VCaP (cell line): ENCODE measurements around the gene DHDH.
A peak's percentile ranks its signal among the peaks of the same experiment; 100 is the strongest.

Experiments used
- H3K27ac ChIP-seq: fragments of 450-650 bp; 2 replicates; pipeline ENCODE4 v1.5.1; 2017
- TF ChIP-seq, protein P1 (sequence below): fragments of 450-650 bp; conservative IDR thresholded peaks from 2 replicates; pipeline ENCODE4 v1.5.1; 2017; ENCODE audit warnings: mild to moderate bottlenecking, moderate library complexity

The DHDH gene

DNA sequence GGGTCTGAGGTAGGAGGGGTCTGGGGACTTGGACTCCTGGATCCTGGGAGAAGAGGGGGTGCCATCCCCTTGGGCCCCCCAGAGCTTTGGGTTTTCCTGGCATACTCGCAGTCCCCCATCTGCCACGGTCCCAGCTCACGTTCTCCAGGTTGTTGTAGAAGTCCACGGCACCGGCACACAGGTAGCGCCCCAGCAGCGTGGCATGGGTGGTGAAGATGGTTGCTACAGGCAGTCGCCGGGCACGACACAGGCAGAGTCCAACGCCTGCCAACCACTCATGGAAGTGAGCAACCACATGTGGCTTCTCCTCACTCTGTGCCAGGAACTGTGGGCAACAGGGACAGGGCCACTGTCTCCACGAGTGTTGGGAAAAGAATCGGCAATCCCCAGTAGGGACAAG is 52.2 kb downstream of the DHDH start:
- TF ChIP-seq, protein P1, sequence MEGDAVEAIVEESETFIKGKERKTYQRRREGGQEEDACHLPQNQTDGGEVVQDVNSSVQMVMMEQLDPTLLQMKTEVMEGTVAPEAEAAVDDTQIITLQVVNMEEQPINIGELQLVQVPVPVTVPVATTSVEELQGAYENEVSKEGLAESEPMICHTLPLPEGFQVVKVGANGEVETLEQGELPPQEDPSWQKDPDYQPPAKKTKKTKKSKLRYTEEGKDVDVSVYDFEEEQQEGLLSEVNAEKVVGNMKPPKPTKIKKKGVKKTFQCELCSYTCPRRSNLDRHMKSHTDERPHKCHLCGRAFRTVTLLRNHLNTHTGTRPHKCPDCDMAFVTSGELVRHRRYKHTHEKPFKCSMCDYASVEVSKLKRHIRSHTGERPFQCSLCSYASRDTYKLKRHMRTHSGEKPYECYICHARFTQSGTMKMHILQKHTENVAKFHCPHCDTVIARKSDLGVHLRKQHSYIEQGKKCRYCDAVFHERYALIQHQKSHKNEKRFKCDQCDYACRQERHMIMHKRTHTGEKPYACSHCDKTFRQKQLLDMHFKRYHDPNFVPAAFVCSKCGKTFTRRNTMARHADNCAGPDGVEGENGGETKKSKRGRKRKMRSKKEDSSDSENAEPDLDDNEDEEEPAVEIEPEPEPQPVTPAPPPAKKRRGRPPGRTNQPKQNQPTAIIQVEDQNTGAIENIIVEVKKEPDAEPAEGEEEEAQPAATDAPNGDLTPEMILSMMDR = no peak
- H3K27ac ChIP-seq = no peak overlapping the region

- no peak overlapping the region for H3K27ac ChIP-seq
- TF ChIP-seq, protein P1 = no peak
Observed at GRCh38 chr19:48986211-48986610, 52.7 kb downstream of the DHDH start.

DNA sequence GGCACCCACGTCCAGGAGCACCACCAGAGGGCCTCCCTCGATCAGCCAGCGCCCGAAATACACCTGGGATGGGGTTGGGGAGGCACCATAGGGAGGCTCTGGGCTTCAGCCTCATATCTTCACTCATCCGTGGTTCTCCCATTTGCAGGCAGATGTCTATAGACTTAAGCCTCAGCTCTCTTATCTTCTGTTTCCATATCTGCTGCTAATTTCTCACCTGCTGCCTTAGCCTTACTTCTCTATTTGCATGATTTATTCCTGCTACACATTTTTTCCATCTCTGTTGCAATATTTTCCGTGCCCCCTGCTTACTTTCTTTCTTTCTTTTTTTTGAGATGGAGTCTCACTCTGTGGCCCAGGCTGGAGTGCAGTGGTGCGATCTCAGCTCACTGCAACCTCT is 53.8 kb downstream of the DHDH start:
- no peak overlapping the region for H3K27ac ChIP-seq
- TF ChIP-seq, protein P1 = no peak; the same call in 1 of the 2 replicates

DNA sequence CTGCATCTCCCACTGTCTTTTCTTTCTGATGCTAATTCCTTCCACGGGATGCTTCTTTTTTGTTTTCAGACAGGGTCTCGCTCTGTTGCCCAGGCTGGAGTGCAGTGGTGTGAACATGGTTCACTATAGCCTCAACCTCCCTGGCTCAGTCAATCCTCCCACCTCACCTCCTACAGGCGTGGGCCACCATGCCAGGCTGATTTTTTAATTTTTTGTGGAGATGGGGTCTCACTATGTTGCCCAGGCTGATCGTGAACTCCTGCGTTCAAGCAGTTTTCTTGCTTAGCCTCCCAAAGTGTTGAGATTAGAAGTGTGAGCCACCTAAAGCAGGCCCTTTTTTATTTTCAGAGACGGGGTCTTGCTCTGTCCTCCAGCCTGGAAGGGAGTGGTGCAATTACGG is 54.8 kb downstream of the DHDH start:
- TF ChIP-seq, protein P1 = no peak

GRCh38 chr19:48988860-48989259 is 55.4 kb downstream of the DHDH start:
- no peak overlapping the region for H3K27ac ChIP-seq
- TF ChIP-seq, protein P1 = no peak

More for the DNA sequence above, 54.8 kb downstream of the DHDH start:
- H3K27ac ChIP-seq = no peak overlapping the region

DNA sequence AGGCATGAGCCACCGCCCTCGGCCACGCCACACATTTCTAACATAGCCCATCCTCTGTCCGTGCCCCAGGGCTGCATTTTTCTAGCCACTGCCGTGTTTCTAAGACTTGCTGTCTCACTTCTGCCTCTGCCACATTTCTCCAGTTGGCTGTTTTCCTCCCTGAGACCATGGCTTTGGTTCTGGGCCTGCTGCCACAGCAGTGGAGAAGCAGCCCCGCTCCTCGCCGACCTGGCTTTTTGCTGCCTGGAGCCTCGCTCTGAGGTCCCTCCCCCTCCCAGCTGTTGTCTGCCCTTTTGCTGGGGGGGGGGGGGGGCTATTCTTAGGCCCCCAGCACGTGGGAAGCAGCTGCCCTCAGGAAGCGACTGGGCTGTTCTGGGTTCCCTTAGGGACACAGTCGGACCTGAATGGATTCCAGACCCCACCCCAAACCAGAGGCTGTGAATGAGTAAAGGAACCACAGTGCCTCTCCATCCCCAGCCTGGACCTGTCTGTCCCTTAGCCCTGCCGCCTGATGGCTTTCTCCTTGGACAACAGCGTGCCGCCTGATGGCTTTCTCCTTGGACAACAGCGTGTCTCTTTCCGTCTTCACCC is 56.3 kb downstream of the DHDH start:
- H3K27ac ChIP-seq = 0 out of 2 replicates have a peak overlapping the region, but pooled peaks have one; percentile 91
- TF ChIP-seq, protein P1 = no peak

- TF ChIP-seq, protein P1 = no peak
Observed at GRCh38 chr19:48990400-48990799, 56.9 kb downstream of the DHDH start.

More at GRCh38 chr19:48990400-48990799, 56.9 kb downstream of the DHDH start:
- 0 out of 2 replicates have a peak overlapping the region, but pooled peaks have one; percentile 91 for H3K27ac ChIP-seq
